Measurements from ENCODE around the gene RASSF8. TPM values are rescaled to one million over a fixed set of nuclear protein-coding genes. Genes with fewer than 3 reads are reported as not detected.

Gene RASSF8
- total RNA-seq, 1 experiment from 2014 or later = 51.2 TPM

- TF ChIP-seq CTCF (conservative IDR thresholded peaks at IDR 0.05; ENCODE audit: low read depth, low read length) (no peak), EZH2phosphoT487 (IDR thresholded peaks at IDR 0.05; ENCODE audit: borderline replicate concordance, low read length) (no peak), EZH2 (IDR thresholded peaks at IDR 0.05; ENCODE audit: low read length, unreplicated experiment) (no peak)
- no peaks in the 10 kb centered on the region for H3K27me3 ChIP-seq (ENCODE audit: low read length)
- no peaks in the 10 kb centered on the region for H3K9me3 ChIP-seq (ENCODE audit: low read length)
- no peak for DNase-seq
- H3K9me2 ChIP-seq (replicated peaks; ENCODE audit: low read length) = no peaks in the 10 kb centered on the region
- POLR2A ChIA-PET (ENCODE audit: unreplicated experiment) = interaction anchor here (0.5 to 0.8 kb wide), 2 partner anchors 36 to 207 kb away, joined by 3 read pairs; no protein-coding TSS in a partner anchor
- no peak overlapping the region for H3K4me3 ChIP-seq (ENCODE audit: low read length)
- H3K4me1 ChIP-seq (ENCODE audit: insufficient read depth, low read length) = peaks cover 36% of the 10 kb centered on the region
- no peaks in the 10 kb centered on the region for H3K36me3 ChIP-seq (ENCODE audit: low read depth, low read length)
- no peaks in the 10 kb centered on the region for H3F3A ChIP-seq (ENCODE audit: low read length, unreplicated experiment)
- H3K27ac ChIP-seq (ENCODE audit: low read length) = no peak overlapping the region
- ATAC-seq = no peak
- H3K4me2 ChIP-seq (ENCODE audit: low read length) = no peak overlapping the region
- intact Hi-C loops (cut with micrococcal nuclease) = loop anchor here (5.0 kb wide), 1 partner anchor 130 kb away; no protein-coding TSS in a partner anchor
- no peak overlapping the region for H2AFZ ChIP-seq (ENCODE audit: low read length)
- CTCF ChIA-PET = interaction anchor here (0.6 to 1.6 kb wide), 7 partner anchors 32 to 133 kb away, joined by 3 to 8 read pairs (median 4); partner anchors contain the start of gene RASSF8
- H3K79me2 ChIP-seq (ENCODE audit: low read length) = no peaks in the 10 kb centered on the region
- no TSS peak for BruUV-seq (replicated peaks)
- no peaks in the 10 kb centered on the region for H4K20me1 ChIP-seq (ENCODE audit: low read length)
- H3K9ac ChIP-seq (ENCODE audit: low read length) = no peak overlapping the region
These were observed 134.0 kb downstream of the RASSF8 start for GRCh38 chr12:26092346-26093105.

GRCh38 chr12:26095186-26095585 lies 136.7 kb downstream of the RASSF8 start:
- no peak for ATAC-seq
- CTCF ChIA-PET = interaction anchor here (0.6 kb wide), 2 partner anchors 178 to 752 kb away, joined by 4 to 7 read pairs; no protein-coding TSS in a partner anchor

More at GRCh38 chr12:26095186-26095585, 136.7 kb downstream of the RASSF8 start:
- Histone ChIP-seq H3K9ac (ENCODE audit: low read length) (no peak overlapping the region), H3K4me1 (ENCODE audit: insufficient read depth, low read length) (peaks cover 49% of the 10 kb centered on the region), H3K27ac (ENCODE audit: low read length) (no peak overlapping the region), H2AFZ (ENCODE audit: low read length) (no peak overlapping the region), H3F3A (ENCODE audit: low read length, unreplicated experiment) (no peaks in the 10 kb centered on the region), H3K4me2 (ENCODE audit: low read length) (no peak overlapping the region), H3K4me3 (ENCODE audit: low read length) (no peak overlapping the region), H3K79me2 (ENCODE audit: low read length) (no peaks in the 10 kb centered on the region), H3K27me3 (ENCODE audit: low read length) (no peaks in the 10 kb centered on the region), H4K20me1 (ENCODE audit: low read length) (no peaks in the 10 kb centered on the region), H3K9me2 (replicated peaks; ENCODE audit: low read length) (no peaks in the 10 kb centered on the region), H3K9me3 (ENCODE audit: low read length) (no peaks in the 10 kb centered on the region), H3K36me3 (ENCODE audit: low read depth, low read length) (no peaks in the 10 kb centered on the region)
- intact Hi-C loops (cut with micrococcal nuclease) = loop anchor here (5.0 kb wide), 2 partner anchors 418 to 537 kb away; no protein-coding TSS in a partner anchor
- POLR2A ChIA-PET (ENCODE audit: unreplicated experiment) = no interaction called here
- BruUV-seq (replicated peaks) = no TSS peak
- TF ChIP-seq CTCF (conservative IDR thresholded peaks at IDR 0.05; ENCODE audit: low read depth, low read length) (no peak), EZH2 (IDR thresholded peaks at IDR 0.05; ENCODE audit: low read length, unreplicated experiment) (no peak)
- DNase-seq = no peak
